Measurements from ENCODE around the gene TSPAN4.

GRCh38 chr11:908273-908672 is 65.6 kb downstream of the TSPAN4 start:
- TF ChIP-seq POLR2A (IDR thresholded peaks at IDR 0.05) (no peak), CTCF (IDR thresholded peaks at IDR 0.05) (no peak)

All from heart left ventricle (tissue), 13 donors.